BJ (cell line): Measurements from ENCODE around the gene FOXI1. TPM values are rescaled to one million over a fixed set of nuclear protein-coding genes. Genes with fewer than 3 reads are reported as not detected.
"Not testable (repeated sequence)": the region's sequence is repeated elsewhere in the genome, so short reads cannot be mapped to it uniquely, and the experiment has no call there.

Source experiments
- CTCF ChIA-PET: fragments of 350-600 bp; formaldehyde crosslinking; extraction: SDS; loops from one replicate; lab custom pipeline; 2021; ENCODE audit warnings: antibody characterized with exemption, inconsistent platforms; lab: Yijun Ruan, JAX
- POLR2A ChIA-PET: fragments of 300-600 bp; sonication (Branson Sonifier 250); formaldehyde crosslinking; extraction: SDS; loops from one replicate; lab custom pipeline; 2021; ENCODE audit warnings: antibody characterized with exemption; lab: Charles Lee
- DNase-seq: peaks from one replicate; pipeline ENCODE4 v3.0.0-alpha.2; 2011; ENCODE audit warnings: low read depth
- H3K27me3 ChIP-seq: 2 replicates; pipeline ENCODE4 v1.6.0; 2011; ENCODE audit warnings: low read length; ENCODE audit not compliant: control insufficient read depth, insufficient read depth
- H3K36me3 ChIP-seq: 2 replicates; pipeline ENCODE4 v1.5.1; 2011; ENCODE audit warnings: low read length; ENCODE audit not compliant: control insufficient read depth, insufficient read depth
- H3K4me3 ChIP-seq: 2 replicates; pipeline ENCODE4 v1.5.1; 2011; ENCODE audit warnings: low read depth, mild to moderate bottlenecking, control low read depth, low read length
- CTCF ChIP-seq: IDR thresholded peaks from 2 replicates; pipeline ENCODE4 v1.5.1; 2011; ENCODE audit warnings: low read depth, mild to moderate bottlenecking, control low read depth, inconsistent platforms, low read length, moderate library complexity; ENCODE audit not compliant: insufficient read depth
- polyA plus RNA-seq: library from polyadenylated mRNA; depleted of rRNA; stranded (reverse); fragments of >200 nt; gene quantifications from 2 replicates; pipeline ENCODE4 v1.2.3, GENCODE V29; 2011

FOXI1 gene
- polyA plus RNA-seq, 1 experiment = not detected

- no peak for DNase-seq
- ChIA-PET CTCF (interaction anchor here (1.0 kb wide), 1 partner anchor 44 kb away, joined by 3 read pairs; no protein-coding TSS in a partner anchor), POLR2A (no interaction called here)
- Histone ChIP-seq H3K27me3 (no peaks in the 10 kb centered on the region), H3K4me3 (no peak overlapping the region), H3K36me3 (no peaks in the 10 kb centered on the region)
- no peak for TF ChIP-seq CTCF
Measured at GRCh38 chr5:170138273-170138672, 32.6 kb downstream of the FOXI1 start.

GRCh38 chr5:170139786-170140335 lies 34.2 kb downstream of the FOXI1 start:
- ChIA-PET POLR2A (no interaction called here), CTCF (no interaction called here)
- Histone ChIP-seq H3K27me3 (no peaks in the 10 kb centered on the region), H3K4me3 (no peak overlapping the region), H3K36me3 (no peaks in the 10 kb centered on the region)
- DNase-seq = no peak
- TF ChIP-seq CTCF = no peak

GRCh38 chr5:170141196-170141595 lies 35.5 kb downstream of the FOXI1 start:
- H3K36me3 ChIP-seq, DNase-seq, H3K4me3 ChIP-seq, POLR2A ChIA-PET, H3K27me3 ChIP-seq: not testable (repeated sequence)
- CTCF ChIA-PET = interaction anchor here (1.2 kb wide), 1 partner anchor 43 kb away, joined by 3 read pairs; no protein-coding TSS in a partner anchor

- no peak for DNase-seq
- no peak for TF ChIP-seq CTCF
- H3K27me3 ChIP-seq = no peaks in the 10 kb centered on the region
- ChIA-PET POLR2A (no interaction called here), CTCF (interaction anchor here (1.2 kb wide), 1 partner anchor 42 kb away, joined by 3 read pairs; no protein-coding TSS in a partner anchor)
- H3K36me3 ChIP-seq = no peaks in the 10 kb centered on the region
- no peak overlapping the region for H3K4me3 ChIP-seq
Measured at GRCh38 chr5:170141636-170142035, 35.9 kb downstream of the FOXI1 start.

- no peak for TF ChIP-seq CTCF
- no peak for DNase-seq
- ChIA-PET CTCF (interaction anchor here (1.2 kb wide), 1 partner anchor 42 kb away, joined by 3 read pairs; no protein-coding TSS in a partner anchor), POLR2A (no interaction called here)
- no peaks in the 10 kb centered on the region for H3K27me3 ChIP-seq
- H3K4me3 ChIP-seq = no peak overlapping the region
- no peaks in the 10 kb centered on the region for H3K36me3 ChIP-seq
Measured at GRCh38 chr5:170142196-170142595, 36.5 kb downstream of the FOXI1 start.

- CTCF ChIA-PET = no interaction called here
- POLR2A ChIA-PET = no interaction called here
- Histone ChIP-seq H3K27me3 (no peaks in the 10 kb centered on the region), H3K36me3 (no peaks in the 10 kb centered on the region), H3K4me3 (no peak overlapping the region)
- TF ChIP-seq CTCF = no peak
- no peak for DNase-seq
Measured at GRCh38 chr5:170143091-170143490, 37.4 kb downstream of the FOXI1 start.
